IPS DF 4.7 (cell line): ENCODE results near the gene MEGF6.
A peak's percentile ranks its signal among the peaks of the same experiment; 100 is the strongest.

Source experiments
- DNase-seq: peaks from one replicate; pipeline ENCODE4 v3.0.0-alpha.2; 2013; ENCODE audit warnings: low spot score; ENCODE audit errors: extremely low read depth

MEGF6 gene

DNA sequence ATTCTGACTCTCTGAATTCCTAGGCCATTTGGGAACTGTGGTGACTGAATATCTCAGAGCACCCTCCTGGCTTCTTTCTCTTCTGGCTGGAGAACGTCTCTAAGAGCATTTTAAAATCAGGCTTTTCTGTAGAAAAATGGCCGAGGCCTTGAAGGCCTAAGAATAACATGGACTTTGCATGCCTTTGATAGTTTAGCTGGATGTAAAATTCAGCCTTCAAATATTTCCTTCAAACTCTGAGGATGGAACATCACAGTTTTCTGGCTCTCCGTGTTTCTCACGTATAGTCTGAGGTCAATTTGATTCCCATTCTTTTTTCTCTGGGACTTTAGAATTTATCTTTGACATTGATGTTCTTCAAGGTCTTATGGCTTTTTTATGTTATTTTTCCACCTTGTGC lies 122.9 kb downstream of the MEGF6 start:
- DNase-seq: no peak

GRCh38 chr1:3485016-3485415 lies 126.3 kb downstream of the MEGF6 start:
- DNase-seq: no peak

DNA sequence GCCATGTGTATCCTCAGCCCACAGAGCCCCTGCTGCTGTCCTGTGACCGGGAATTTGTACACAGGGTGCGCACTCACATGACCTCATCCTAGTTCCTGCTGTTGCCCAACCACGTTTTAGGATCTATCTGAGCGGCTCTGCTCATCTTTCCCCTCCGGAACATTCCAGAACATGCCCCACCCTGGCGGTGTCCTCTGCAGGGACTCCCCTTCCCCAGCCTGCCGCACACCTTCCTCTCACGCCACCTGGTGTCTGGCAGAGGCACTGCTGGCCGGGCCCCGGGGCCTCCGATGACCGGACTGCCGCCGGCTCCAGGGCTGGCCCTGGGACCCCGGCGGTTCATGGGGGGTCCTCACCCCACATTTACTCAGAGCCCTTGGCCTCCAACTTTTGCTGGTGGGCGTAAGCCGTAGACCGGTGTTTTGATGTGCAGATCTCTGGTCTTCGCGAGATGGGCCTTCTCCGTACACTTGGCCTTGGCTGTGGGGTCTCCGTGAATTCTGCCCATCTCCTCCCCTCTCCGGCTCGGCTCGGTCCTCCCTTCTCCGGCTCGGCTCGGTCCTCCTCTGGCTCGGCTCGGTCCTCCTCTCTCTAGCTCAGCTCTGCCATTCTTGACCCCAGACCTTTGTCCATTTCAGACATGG lies 127.4 kb downstream of the MEGF6 start:
- DNase-seq: peak; percentile 44

DNA sequence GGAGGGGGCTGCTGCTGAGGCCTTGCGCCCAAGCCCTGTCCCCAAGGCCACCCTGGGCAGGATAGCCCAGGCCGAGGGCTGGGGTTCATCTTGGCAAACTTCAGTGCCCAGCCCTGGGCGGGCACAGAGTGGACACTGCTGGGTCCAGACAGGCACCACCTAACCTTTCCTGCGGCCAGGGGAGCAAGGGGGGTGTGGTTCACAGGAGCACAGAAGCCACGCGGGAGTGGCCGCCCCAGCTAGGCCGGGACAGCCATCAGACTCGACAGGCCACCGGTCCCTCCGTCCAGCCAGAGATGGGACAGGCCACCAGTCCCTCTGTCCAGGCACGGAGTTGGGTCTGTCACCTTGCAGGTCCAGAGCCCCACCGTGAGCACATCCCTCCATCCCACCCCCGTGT lies 127.9 kb downstream of the MEGF6 start:
- DNase-seq: no peak

- DNase-seq: no peak
These were observed 128.9 kb downstream of the MEGF6 start for GRCh38 chr1:3482378-3482849.

- no peak for DNase-seq
These were observed 129.4 kb downstream of the MEGF6 start for GRCh38 chr1:3481836-3482375.

GRCh38 chr1:3481046-3481445 lies 130.3 kb downstream of the MEGF6 start:
- DNase-seq: no peak

DNA sequence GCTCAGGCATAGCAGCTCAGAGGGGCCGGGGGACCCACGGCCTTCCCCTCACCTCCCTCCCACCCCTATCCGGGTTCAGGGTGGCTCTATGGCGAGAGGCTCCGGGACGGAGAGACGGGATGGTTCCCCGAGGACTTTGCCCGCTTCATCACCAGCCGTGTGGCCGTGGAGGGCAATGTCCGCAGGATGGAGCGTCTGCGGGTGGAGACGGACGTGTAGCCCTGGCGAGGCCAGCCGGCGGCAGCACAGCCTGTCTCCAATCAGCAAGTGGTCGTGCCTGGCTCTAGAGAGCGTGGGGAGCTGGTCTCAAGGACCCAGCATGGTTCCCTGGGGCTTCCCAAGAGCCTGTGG lies 131.0 kb downstream of the MEGF6 start:
- no peak for DNase-seq

DNA sequence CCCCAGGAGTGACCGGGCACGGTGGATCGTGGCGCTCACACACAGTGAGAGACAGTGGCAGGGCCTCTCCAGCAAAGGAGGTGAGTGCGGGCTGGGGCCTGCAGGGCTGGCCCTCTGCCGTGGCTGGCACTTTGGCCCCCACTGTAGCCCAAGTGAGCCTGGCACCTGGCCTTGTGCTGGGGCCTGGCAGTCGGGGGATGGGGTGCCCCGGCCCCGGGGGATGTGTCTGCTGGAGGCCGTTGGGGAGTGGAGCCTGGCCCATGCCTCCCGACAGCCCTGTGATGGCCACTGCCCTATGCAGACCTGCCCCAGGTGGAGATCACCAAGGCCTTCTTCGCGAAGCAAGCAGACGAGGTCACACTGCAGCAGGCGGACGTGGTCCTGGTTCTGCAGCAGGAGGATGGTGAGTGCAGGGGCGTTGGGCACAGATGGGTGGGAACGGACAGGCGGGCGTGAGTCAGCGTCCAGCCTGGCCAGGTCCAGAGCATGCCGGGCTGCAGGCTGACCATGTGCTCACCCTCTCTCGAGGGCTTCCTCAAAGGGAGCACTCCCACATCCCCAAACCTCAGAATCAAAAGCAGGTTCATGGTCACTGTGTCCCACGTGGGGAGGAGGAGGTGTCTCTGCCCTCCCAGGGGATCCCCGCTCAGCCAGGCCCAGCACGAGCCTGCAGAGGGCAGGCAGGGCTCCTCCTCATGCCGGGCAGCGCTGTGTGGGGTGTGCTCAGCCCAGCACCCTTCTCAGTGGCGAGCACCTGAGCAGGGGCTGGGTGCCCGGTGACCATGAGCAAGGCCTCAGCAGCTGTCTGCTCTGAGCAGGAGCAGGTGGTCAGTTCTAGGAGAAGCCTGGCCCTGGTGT lies 131.6 kb downstream of the MEGF6 start:
- no peak for DNase-seq

DNA sequence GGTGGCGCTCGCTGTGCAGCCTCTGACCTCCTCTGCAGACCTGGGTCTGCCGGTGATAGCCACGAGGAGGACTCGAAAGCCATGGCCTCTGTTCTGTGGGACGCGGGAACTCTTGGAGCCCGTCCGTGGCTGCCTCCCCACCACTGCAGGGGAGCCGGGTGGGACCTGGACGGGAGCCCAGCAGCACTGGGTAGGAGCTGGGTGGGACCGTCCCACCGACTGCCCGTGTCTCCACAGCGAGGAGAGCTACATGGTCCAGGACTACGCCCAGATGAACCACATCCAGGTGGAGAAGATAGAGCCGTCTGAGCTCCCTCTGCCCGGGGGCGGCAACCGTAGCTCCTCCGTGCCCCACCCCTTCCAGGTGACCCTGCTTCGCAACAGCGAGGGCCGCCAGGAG lies 133.1 kb downstream of the MEGF6 start:
- no peak for DNase-seq

- DNase-seq: no peak
These were observed 133.9 kb downstream of the MEGF6 start for GRCh38 chr1:3477241-3477995.

DNA sequence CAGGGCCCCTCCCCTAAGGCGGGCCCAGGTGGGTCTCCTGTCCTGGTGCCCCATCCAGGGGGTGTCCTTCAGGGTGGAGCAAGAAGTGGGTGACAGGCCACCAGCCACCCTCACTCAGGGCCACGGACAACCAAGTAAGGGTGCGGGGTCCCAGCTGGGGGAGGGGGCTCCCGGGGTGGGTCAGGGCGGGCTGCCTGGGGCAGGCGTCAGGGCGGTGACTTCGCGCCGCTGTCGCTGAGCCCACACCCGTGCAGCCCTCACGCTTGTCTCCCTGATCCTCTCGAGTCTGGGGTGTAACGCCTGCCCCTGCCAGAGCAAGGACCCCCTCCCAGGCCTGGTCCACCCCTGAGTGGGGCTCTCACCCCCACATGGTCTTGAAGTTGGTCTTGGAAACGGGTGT lies 134.6 kb downstream of the MEGF6 start:
- DNase-seq: no peak

DNA sequence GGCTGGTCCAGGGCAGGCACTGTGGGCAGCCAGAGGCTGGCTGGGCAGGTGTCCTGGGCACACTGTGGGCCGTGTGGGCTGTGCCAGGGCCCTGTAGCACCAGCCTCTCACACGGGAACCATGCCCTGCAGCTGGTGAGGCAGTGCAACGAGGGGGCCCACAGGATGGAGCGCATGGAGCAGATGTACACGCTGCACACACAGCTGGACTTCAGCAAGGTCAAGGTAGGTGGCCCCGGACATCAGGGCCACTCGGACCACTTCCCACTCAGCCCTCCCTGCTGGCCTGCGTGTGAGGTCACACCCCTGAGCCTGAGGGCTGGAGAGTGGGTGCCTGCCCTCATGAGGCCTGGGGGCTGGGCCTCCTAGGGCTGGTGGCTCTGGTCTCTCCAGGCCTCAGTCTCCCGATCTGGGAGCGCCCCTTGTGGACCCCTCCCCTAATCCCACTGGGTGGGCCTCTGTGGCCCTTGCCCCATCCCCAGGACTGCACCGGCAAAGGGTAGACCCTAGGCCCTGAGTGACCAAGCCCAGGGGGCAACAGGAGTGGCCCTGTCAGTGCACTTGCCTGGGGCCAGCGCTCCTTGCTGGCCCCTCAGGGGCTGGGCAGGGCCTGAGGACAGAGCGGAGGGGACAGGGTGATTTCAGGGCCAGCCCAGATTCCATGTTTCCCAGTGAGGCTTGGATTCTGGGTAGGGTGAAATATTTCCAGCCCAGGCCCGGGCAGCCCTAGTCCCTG lies 135.3 kb downstream of the MEGF6 start:
- no peak for DNase-seq

DNA sequence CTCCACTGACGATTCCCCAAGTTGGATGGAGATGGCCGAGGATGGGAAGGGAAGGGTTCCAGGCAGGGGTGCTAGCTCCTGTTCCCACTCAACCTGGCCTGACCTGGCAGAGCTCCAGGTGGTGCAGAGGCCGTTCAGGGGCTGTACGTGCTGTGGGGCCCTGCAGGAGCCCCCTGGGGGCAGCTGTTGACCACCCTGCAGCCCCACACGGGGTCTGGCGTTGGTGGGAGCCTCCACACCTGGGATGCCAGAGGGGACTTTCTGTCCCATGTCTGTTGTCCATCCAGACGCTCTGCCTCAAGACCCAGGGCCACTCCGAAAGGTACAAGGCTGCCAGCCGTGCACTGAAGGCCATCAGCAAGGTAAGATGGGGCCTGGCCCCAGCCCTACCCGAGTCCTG lies 136.9 kb downstream of the MEGF6 start:
- no peak for DNase-seq

DNA sequence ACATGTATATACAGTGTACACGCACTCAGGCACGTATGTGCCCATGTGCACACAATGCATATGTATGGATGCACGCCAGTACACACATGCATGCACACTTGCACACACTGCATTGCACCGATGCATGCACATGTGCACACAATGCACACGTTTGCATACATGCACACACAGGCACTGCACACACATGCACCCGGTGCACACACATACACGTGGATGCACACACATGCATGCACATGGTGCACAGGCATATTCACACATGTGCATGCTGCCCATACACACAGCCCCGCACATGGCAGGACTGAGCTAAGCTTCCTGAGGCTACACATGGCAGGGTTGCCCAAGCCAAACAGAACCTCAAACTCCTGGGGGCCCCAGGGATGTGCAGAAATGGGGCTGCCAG lies 137.3 kb downstream of the MEGF6 start:
- no peak for DNase-seq

DNA sequence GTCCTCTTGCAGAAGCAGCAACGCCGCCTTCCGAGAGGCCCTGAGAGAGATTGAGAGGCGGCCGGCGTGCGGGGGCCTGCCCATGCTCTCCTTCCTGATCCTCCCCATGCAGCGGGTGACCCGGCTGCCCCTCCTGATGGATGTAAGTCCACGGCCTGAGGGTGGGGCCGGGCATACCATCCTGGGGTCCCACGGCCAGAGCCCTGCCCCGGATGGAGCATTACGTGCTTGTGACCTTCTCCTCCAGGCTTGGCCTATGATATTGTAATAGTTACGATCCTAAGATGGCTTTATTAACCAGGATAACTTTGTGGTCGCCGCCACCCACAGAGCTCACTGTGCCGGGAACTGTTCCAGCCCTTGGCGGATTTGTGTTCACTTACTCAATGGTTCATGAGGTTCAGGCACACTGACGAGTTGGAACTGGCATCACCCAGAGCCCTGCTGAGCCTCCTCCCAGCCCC lies 137.9 kb downstream of the MEGF6 start:
- no peak for DNase-seq

GRCh38 chr1:3472906-3473305 lies 138.4 kb downstream of the MEGF6 start:
- no peak for DNase-seq

DNA sequence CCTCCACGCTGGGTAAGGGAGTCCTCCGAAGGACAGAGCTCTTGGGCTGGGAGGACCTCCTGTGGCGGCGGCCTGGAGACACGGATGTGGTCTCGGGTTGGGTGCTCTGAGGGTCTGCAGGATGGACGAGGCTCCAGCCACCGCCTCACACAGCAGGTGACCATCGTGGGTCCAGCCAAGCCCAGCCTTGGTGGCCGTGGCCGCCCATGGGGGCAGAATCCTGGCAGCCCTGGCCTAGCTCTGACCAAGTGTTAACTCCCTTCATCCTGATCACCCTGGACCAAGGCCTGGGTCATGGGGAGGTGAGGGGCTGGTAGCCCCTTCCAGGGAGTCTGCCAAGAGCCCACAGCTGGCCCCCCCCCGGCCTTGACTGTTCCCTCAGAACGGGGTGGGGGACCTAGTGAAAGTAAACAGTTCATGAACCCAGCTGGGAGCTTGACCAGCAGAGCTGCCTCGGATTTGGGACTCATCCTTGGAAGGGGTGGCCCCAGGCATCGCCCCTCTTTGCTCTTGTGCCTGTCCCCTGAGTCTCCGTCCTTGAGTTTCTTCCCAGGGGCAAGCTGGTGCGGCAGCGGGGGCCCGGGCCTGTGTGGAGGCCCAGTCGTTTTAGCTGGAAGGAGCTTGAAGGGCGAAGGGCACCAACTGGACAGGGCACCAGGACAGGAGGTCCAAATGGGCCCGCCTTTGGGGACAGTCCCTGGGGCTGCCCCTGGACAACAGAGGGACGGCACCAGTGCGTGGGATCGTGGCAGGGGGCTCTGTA lies 139.0 kb downstream of the MEGF6 start:
- no peak for DNase-seq

- DNase-seq: no peak
These were observed 139.8 kb downstream of the MEGF6 start for GRCh38 chr1:3471356-3472087.
